SH-SY5Y (cell line): ENCODE data around the gene MTG2.

Source experiments
- GATA2 ChIP-seq: IDR thresholded peaks from 2 replicates; pipeline ENCODE4 v1.6.1; 2011; ENCODE audit warnings: mild to moderate bottlenecking, low read depth, low read length
- GATA3 ChIP-seq: IDR thresholded peaks from 2 replicates; pipeline ENCODE4 v1.6.1; 2011; ENCODE audit warnings: low read depth, mild to moderate bottlenecking, low read length, moderate library complexity

DNA sequence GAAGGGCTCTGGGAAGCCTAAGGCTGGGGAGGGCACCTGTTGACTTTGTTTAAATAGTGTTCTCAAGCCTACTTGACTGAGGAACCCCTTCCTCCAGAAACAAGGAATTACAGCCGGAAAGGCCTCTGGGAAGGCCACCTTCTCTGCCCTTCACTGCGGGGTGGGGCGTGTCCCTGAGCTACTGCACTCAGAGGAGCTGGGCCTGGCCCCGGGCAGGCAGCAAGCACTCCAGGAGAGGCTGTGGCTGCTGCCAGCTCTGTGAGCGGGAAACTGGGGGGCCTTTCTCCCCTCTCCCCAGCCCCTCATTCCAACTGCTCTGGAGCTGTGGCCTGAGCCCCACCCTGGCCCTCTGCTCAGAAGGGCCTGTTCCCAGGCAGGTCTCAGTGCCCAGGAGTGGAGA lies 51.5 kb downstream of the MTG2 start:
- no peak for TF ChIP-seq GATA3
- TF ChIP-seq GATA2: no peak
